Testis (tissue), 3 donors: Measurements from ENCODE around the gene YBX1. TPM values are rescaled to one million over a fixed set of nuclear protein-coding genes. Genes with fewer than 3 reads are reported as not detected.
"Not testable (repeated sequence)": the region's sequence is repeated elsewhere in the genome, so short reads cannot be mapped to it uniquely, and the experiment has no call there.

ENCODE experiments used
- DNase-seq: peaks from one replicate; pipeline ENCODE4 v3.0.0-alpha.2; 2019
- H3K27ac ChIP-seq, 2 donors: fragments of 200-600 bp; sonication (generic); one replicate each; pipeline ENCODE4 v1.5.1; 2019
- H3K27me3 ChIP-seq: fragments of 200-600 bp; sonication (generic); one replicate; pipeline ENCODE4 v1.5.1; 2019
- H3K36me3 ChIP-seq: fragments of 200-600 bp; sonication (generic); one replicate; pipeline ENCODE4 v1.5.1; 2017; ENCODE audit warnings: low read depth; ENCODE audit errors: missing control alignments
- H3K4me1 ChIP-seq: fragments of 200-600 bp; sonication (generic); one replicate; pipeline ENCODE4 v1.5.1; 2019
- H3K4me3 ChIP-seq, 2 donors: fragments of 200-600 bp; sonication (generic); one replicate each; pipeline ENCODE4 v1.5.1; 2017 to 2019
- H3K9me3 ChIP-seq: fragments of 200-600 bp; sonication (generic); one replicate; pipeline ENCODE4 v1.5.1; 2017
- CTCF ChIP-seq, 3 experiments: fragments of 450-650 bp in 2 of 3; fragments of 200-600 bp in 1 of 3; sonication (generic) in 1 of 3; IDR thresholded peaks; one replicate each; pipeline ENCODE4 v1.5.1; 2016 to 2019; ENCODE audit warnings: antibody characterized with exemption in 3 of 3, mild to moderate bottlenecking in 2 of 3, moderate library complexity in 1 of 3
- POLR2A ChIP-seq: fragments of 450-650 bp; IDR thresholded peaks from one replicate; pipeline ENCODE4 v1.6.1; 2017; ENCODE audit warnings: antibody characterized with exemption, mild to moderate bottlenecking, moderate library complexity
- WGBS, 2 donors: methylation state at CpG; one replicate each; pipeline ENCODE4 v1.1.5; 2018; 5-methylcytosine and 5-hydroxymethylcytosine counted together
- intact Hi-C: fragments of 100-400 bp; cut with DNase I; formaldehyde crosslinking; loops from one replicate; pipeline ENCODE4 v1.15.1; 2023; ENCODE audit warnings: low total_unique reads
- polyA plus RNA-seq: library from polyadenylated mRNA; stranded (reverse); fragments of 350-450 nt; fragmentation: Illumina TruSeq; extraction: RNeasy Lipid Tissue Mini Kit (QIAGEN cat#74804); gene quantifications from one replicate; pipeline ENCODE4 v1.2.3, GENCODE V29; 2014; ENCODE audit warnings: low read depth, low replicate concordance; ENCODE audit not compliant: insufficient read depth
- total RNA-seq, 2 donors: library from RNA; depleted of rRNA; stranded (reverse); fragments of >200 nt; gene quantifications; one replicate each; pipeline ENCODE4 v1.2.3, GENCODE V29; 2016

Gene YBX1
- total and polyA plus RNA-seq, 3 donors from 2014 or later, result 798 to 2,470 (median 982) TPM

GRCh38 chr1:42747125-42747524 lies 64.9 kb downstream of the YBX1 start:
- Histone ChIP-seq H3K36me3 (no peaks in the 10 kb centered on the region), H3K9me3 (no peaks in the 10 kb centered on the region), H3K27me3 (no peaks in the 10 kb centered on the region), H3K4me3 (no peak overlapping the region), H3K27ac (no peak overlapping the region), H3K4me1 (no peaks in the 10 kb centered on the region)
- 60 to 75% methylated on average over 13 to 14 of the region's 14 CpGs for WGBS, 2 donors
- peak in 2 of 3 experiments; percentile 37 to 51 for TF ChIP-seq CTCF (IDR thresholded peaks at IDR 0.05)
- TF ChIP-seq POLR2A, result no peak
- intact Hi-C loops, result no loop called here
- peak; percentile 53 for DNase-seq

GRCh38 chr1:42748021-42748420 lies 65.8 kb downstream of the YBX1 start:
- DNase-seq, result no peak
- TF ChIP-seq CTCF (IDR thresholded peaks at IDR 0.05) (no peak), POLR2A (no peak)
- no peaks in the 10 kb centered on the region for H3K9me3 ChIP-seq
- H3K4me1 ChIP-seq, result no peaks in the 10 kb centered on the region
- H3K36me3 ChIP-seq, result no peaks in the 10 kb centered on the region
- no peaks in the 10 kb centered on the region for H3K27me3 ChIP-seq
- 80 to 88% methylated on average over 10 of the region's 10 CpGs for WGBS, 2 donors
- intact Hi-C loops, result no loop called here
- no peak overlapping the region for H3K4me3 ChIP-seq
- H3K27ac ChIP-seq, result no peak overlapping the region

- Histone ChIP-seq H3K4me3 (no peak overlapping the region), H3K36me3 (no peaks in the 10 kb centered on the region), H3K4me1 (no peaks in the 10 kb centered on the region), H3K9me3 (no peaks in the 10 kb centered on the region), H3K27me3 (no peaks in the 10 kb centered on the region), H3K27ac (no peak overlapping the region)
- TF ChIP-seq POLR2A, result no peak
- TF ChIP-seq CTCF (IDR thresholded peaks at IDR 0.05), result no peak
- no peak for DNase-seq
- intact Hi-C loops, result no loop called here
- WGBS, 2 donors, result 80 to 82% methylated on average over 13 to 14 of the region's 14 CpGs
Measured at GRCh38 chr1:42748461-42749410, 66.5 kb downstream of the YBX1 start.

- intact Hi-C loops, result no loop called here
- Histone ChIP-seq H3K36me3 (no peaks in the 10 kb centered on the region), H3K4me1 (no peaks in the 10 kb centered on the region), H3K4me3 (no peak overlapping the region), H3K27ac (no peak overlapping the region), H3K27me3 (no peaks in the 10 kb centered on the region), H3K9me3 (no peaks in the 10 kb centered on the region)
- DNase-seq, result no peak
- 92 to 93% methylated on average over 12 of the region's 12 CpGs for WGBS, 2 donors
- TF ChIP-seq POLR2A (no peak), CTCF (IDR thresholded peaks at IDR 0.05) (no peak)
Measured at GRCh38 chr1:42750041-42750440, 67.8 kb downstream of the YBX1 start.

GRCh38 chr1:42751511-42752070 lies 69.4 kb downstream of the YBX1 start:
- H3K4me1 ChIP-seq, H3K27me3 ChIP-seq, H3K27ac ChIP-seq, H3K9me3 ChIP-seq, H3K4me3 ChIP-seq, H3K36me3 ChIP-seq, intact Hi-C loops, DNase-seq: not testable (repeated sequence)
- WGBS, 2 donors, result 54 to 76% methylated on average over 8 of the region's 8 CpGs
